PFSK-1 (cell line): Measurements from ENCODE around the gene PHF12.

Source experiments
- FOXP2 ChIP-seq: optimal IDR thresholded peaks from 2 replicates; pipeline ENCODE3; 2011; ENCODE audit warnings: borderline replicate concordance, control low read depth, inconsistent platforms; ENCODE audit not compliant: insufficient read depth; ENCODE audit errors: extremely low read length, extremely low read depth
- POLR2AphosphoS5 ChIP-seq: IDR thresholded peaks from 2 replicates; pipeline ENCODE4 v1.6.1; 2012; ENCODE audit warnings: low read depth, mild to moderate bottlenecking, control low read depth, low read length, moderate library complexity
- SIN3A ChIP-seq: IDR thresholded peaks from 2 replicates; pipeline ENCODE4 v1.6.1; 2012; ENCODE audit warnings: mild to moderate bottlenecking, low read length, moderate library complexity, borderline replicate concordance; ENCODE audit not compliant: insufficient read depth
- TAF1 ChIP-seq: IDR thresholded peaks from 2 replicates; pipeline ENCODE4 v1.6.1; 2012; ENCODE audit warnings: low read length, control low read depth, borderline replicate concordance; ENCODE audit not compliant: insufficient read depth
- TF ChIP-seq, protein P1 (sequence below), 2 experiments: IDR thresholded peaks; 2 replicates each; pipeline versions ENCODE4 v1.6.1 to v1.8.0; 2011 to 2012; ENCODE audit warnings: low read depth in 2 of 2, low read length in 2 of 2, control low read depth in 1 of 2, inconsistent platforms in 1 of 2, mild to moderate bottlenecking in 1 of 2, moderate library complexity in 1 of 2; ENCODE audit not compliant: insufficient read depth in 1 of 2

PHF12 gene

DNA sequence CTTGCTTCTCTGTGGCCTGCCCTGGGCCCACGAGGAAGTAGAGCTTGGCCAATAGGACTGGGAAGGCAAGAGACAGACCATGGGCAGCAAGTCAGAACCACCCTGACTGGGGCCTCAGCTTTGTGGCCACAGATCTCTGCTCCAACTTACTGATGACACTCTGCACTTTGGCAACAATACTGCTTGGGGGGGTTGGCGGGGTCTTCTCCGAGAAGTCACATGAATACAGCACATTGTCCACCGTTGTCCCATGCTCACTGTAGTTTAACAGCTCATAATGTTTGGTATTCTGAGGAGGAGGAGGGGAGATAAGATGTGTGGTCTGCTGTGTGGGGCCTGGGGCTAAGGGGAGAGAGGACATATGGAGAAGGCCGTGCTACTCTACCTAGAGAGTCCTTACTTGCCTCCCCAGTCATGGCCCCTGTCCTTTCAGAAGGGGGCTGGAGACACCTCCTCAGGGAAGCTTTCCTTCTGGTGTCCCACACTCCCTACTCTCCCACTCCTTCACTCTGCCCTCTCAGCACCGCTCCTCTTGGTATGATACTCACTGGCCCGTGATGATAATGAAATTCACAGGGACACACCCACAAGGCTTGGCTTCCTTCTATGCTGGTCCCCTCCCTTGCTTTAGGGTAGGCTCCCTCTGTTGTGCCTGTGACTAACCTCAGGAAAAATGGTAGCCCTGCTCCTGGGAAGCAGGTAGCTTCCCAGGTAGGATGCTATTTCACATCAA is 44.4 kb downstream of the PHF12 start:
- no peak for TF ChIP-seq SIN3A
- TF ChIP-seq, protein P1, sequence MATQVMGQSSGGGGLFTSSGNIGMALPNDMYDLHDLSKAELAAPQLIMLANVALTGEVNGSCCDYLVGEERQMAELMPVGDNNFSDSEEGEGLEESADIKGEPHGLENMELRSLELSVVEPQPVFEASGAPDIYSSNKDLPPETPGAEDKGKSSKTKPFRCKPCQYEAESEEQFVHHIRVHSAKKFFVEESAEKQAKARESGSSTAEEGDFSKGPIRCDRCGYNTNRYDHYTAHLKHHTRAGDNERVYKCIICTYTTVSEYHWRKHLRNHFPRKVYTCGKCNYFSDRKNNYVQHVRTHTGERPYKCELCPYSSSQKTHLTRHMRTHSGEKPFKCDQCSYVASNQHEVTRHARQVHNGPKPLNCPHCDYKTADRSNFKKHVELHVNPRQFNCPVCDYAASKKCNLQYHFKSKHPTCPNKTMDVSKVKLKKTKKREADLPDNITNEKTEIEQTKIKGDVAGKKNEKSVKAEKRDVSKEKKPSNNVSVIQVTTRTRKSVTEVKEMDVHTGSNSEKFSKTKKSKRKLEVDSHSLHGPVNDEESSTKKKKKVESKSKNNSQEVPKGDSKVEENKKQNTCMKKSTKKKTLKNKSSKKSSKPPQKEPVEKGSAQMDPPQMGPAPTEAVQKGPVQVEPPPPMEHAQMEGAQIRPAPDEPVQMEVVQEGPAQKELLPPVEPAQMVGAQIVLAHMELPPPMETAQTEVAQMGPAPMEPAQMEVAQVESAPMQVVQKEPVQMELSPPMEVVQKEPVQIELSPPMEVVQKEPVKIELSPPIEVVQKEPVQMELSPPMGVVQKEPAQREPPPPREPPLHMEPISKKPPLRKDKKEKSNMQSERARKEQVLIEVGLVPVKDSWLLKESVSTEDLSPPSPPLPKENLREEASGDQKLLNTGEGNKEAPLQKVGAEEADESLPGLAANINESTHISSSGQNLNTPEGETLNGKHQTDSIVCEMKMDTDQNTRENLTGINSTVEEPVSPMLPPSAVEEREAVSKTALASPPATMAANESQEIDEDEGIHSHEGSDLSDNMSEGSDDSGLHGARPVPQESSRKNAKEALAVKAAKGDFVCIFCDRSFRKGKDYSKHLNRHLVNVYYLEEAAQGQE (IDR thresholded peaks at IDR 0.05; ENCODE audit: insufficient read depth in 1 of 2, low read depth in 2 of 2, low read length in 2 of 2): no peak
- TF ChIP-seq TAF1: no peak
- no peak for TF ChIP-seq FOXP2
- TF ChIP-seq POLR2AphosphoS5: no peak

DNA sequence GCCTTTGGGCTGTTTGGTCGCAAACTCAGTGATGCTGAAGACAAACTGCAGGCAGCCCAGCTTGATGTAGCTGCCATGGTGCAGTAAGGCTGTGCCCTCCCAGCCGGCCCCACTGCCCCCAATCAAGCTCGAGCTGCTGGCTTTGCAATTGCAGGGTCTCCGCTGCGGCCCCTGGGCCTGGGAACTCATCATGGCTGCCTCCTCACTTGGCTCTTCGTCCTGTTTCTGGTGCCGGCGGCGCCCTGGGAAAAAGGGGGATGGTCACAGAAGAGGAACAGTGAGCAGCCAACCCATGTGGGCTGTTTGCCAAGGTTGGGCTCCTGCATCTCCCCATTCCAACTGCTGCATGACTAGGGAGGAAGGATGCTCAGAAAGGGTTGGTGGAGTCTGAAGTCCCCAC is 45.0 kb downstream of the PHF12 start:
- TF ChIP-seq TAF1 (no peak), POLR2AphosphoS5 (no peak), SIN3A (no peak), FOXP2 (no peak)
- TF ChIP-seq, protein P1 (IDR thresholded peaks at IDR 0.05; ENCODE audit: insufficient read depth in 1 of 2, low read depth in 2 of 2, low read length in 2 of 2): no peak

DNA sequence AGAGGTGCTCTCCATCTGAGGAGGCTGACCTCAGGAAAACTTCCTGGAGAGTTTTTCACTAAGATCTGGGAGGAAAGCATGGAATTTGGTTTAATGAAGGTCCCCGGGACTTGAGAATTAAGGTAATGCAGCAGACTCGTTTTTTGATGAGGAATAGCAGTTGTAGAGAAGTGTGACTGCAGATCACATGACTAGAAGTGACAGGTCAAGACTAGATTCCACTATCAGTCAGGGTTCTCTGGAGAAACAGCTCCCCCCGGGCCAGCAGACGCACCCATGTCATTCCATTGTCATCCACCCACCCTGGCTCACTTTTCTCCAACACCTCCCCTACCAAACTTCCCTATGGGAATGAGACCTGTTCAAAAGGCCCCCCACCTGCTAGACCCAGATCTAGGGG is 46.5 kb downstream of the PHF12 start:
- TF ChIP-seq TAF1 (no peak), POLR2AphosphoS5 (peak; percentile 19; the same call in 1 of the 2 replicates), FOXP2 (no peak)
- TF ChIP-seq, protein P1 (IDR thresholded peaks at IDR 0.05; ENCODE audit: insufficient read depth in 1 of 2, low read depth in 2 of 2, low read length in 2 of 2): no peak

DNA sequence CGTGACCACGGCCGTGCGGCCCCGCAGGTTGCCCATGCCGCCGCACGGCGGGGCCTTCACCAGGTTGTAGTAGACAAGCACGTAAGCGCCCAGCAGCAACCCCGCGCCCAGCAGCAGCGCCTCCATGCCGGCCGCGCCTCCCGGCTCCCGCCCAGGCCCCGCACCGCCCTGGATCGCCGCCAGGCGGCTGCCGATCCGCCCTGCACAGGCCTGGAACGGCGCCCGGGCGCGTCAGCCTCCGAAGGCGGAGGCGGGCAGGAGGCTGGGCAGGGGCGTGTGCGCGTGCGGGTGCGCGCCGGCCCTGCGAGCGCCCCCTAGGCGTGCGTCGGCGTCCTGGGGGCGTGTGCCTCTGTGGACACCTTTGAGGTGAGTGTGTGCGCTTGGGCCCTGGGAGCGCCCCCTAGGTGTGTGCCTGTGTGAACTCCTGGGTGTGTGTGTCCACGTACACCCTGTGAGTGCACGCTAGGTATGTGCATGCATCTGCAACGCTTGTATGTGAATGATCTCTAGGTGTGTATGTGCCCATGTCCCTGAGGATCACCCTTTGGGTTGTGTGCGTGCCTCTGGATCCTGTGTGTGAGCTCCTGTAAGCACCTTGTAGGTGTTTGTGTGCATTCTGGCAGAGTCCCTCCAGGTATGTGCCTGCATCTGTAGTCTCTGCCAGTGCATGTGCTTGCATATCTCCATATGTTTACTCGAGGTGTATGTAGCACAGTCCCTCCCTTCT is 48.3 kb downstream of the PHF12 start, which contains the start of gene DHRS13:
Gene DHRS13, minus strand, starts transcription at position 261 of the 727 bp plus-strand sequence. Its CDS starts 135 bp downstream, at position 126.
- TF ChIP-seq POLR2AphosphoS5 (no peak), SIN3A (peak; percentile 80; the same call in 1 of the 2 replicates), FOXP2 (peak; percentile 98), TAF1 (peak; percentile 21; the same call in 1 of the 2 replicates)
- TF ChIP-seq, protein P1 (IDR thresholded peaks at IDR 0.05; ENCODE audit: insufficient read depth in 1 of 2, low read depth in 2 of 2, low read length in 2 of 2): peak; percentile 5 to 34; a peak in 1 of 4 replicates
